H9 (cell line): ENCODE results near the gene ITIH4. TPM values are rescaled to one million over a fixed set of nuclear protein-coding genes. Genes with fewer than 3 reads are reported as not detected.

Experiments used
- DNase-seq: peaks from one replicate; pipeline ENCODE4 v3.0.0-alpha.2; 2017
- H2AFZ ChIP-seq: one replicate; pipeline ENCODE4 v1.6.1; 2013; ENCODE audit warnings: mild to moderate bottlenecking, low read length, control low read depth, moderate library complexity
- H2AK5ac ChIP-seq: 2 replicates; pipeline ENCODE4 v1.6.1; 2013; ENCODE audit warnings: low read length, control low read depth, mixed read lengths; ENCODE audit not compliant: insufficient read length
- H2BK120ac ChIP-seq: one replicate; pipeline ENCODE4 v1.6.1; 2013; ENCODE audit warnings: low read depth, mild to moderate bottlenecking, low read length, control low read depth, inconsistent platforms; ENCODE audit not compliant: poor library complexity, severe bottlenecking
- H2BK12ac ChIP-seq: 2 replicates; pipeline ENCODE4 v1.6.1; 2013; ENCODE audit warnings: low read length, control low read depth, mixed read lengths, low read depth; ENCODE audit not compliant: insufficient read length
- H2BK15ac ChIP-seq: 2 replicates; pipeline ENCODE4 v1.6.1; 2013; ENCODE audit warnings: low read depth, low read length, control low read depth
- H2BK20ac ChIP-seq: one replicate; pipeline ENCODE4 v1.6.1; 2013; ENCODE audit warnings: low read depth, mild to moderate bottlenecking, low read length, control low read depth, inconsistent platforms; ENCODE audit not compliant: poor library complexity, severe bottlenecking
- H2BK5ac ChIP-seq: 2 replicates; pipeline ENCODE4 v1.6.1; 2013; ENCODE audit warnings: low read length, control low read depth, mixed read lengths; ENCODE audit not compliant: insufficient read length
- H3K14ac ChIP-seq: 2 replicates; pipeline ENCODE4 v1.6.1; 2013; ENCODE audit warnings: low read length, control low read depth; ENCODE audit not compliant: insufficient read depth
- H3K18ac ChIP-seq: 2 replicates; pipeline ENCODE4 v1.6.1; 2013; ENCODE audit warnings: low read depth, mild to moderate bottlenecking, mixed read lengths, low read length, control low read depth; ENCODE audit not compliant: insufficient read length
- H3K23ac ChIP-seq: 2 replicates; pipeline ENCODE4 v1.6.1; 2013; ENCODE audit warnings: low read length, control low read depth, mixed read lengths, low read depth; ENCODE audit not compliant: insufficient read length
- H3K23me2 ChIP-seq: 2 replicates; pipeline ENCODE4 v1.6.1; 2013; ENCODE audit warnings: low read depth, mild to moderate bottlenecking, mixed read lengths, low read length, control low read depth; ENCODE audit not compliant: insufficient read length, poor library complexity, severe bottlenecking
- H3K27ac ChIP-seq: 2 replicates; pipeline ENCODE4 v1.5.1; 2013; ENCODE audit warnings: low read length, control low read depth, mixed read lengths, low read depth; ENCODE audit not compliant: insufficient read length
- H3K27me3 ChIP-seq: 2 replicates; pipeline ENCODE4 v1.6.1; 2013; ENCODE audit warnings: low read length, control low read depth, inconsistent platforms; ENCODE audit not compliant: insufficient read depth
- H3K4ac ChIP-seq: 2 replicates; pipeline ENCODE4 v1.6.1; 2013; ENCODE audit warnings: low read depth, mild to moderate bottlenecking, control low read depth, inconsistent platforms, low read length, moderate library complexity
- H3K4me1 ChIP-seq: 2 replicates; pipeline ENCODE4 v1.6.1; 2013; ENCODE audit warnings: low read length, control low read depth, inconsistent platforms; ENCODE audit not compliant: insufficient read depth
- H3K4me2 ChIP-seq: 2 replicates; pipeline ENCODE4 v1.6.1; 2013; ENCODE audit warnings: low read length, control low read depth, mixed read lengths; ENCODE audit not compliant: insufficient read length, insufficient read depth
- H3K56ac ChIP-seq: 2 replicates; pipeline ENCODE4 v1.6.1; 2013; ENCODE audit warnings: low read depth, mild to moderate bottlenecking, mixed read lengths, low read length, control low read depth; ENCODE audit not compliant: insufficient read length
- H3K79me1 ChIP-seq: 2 replicates; pipeline ENCODE4 v1.6.1; 2013; ENCODE audit warnings: low read depth, mild to moderate bottlenecking, moderate library complexity, low read length, control low read depth, inconsistent platforms; ENCODE audit not compliant: insufficient read depth, poor library complexity, severe bottlenecking
- H3K79me2 ChIP-seq: 2 replicates; pipeline ENCODE4 v1.6.1; 2013; ENCODE audit warnings: low read length, control low read depth, inconsistent platforms; ENCODE audit not compliant: insufficient read depth
- H3K9ac ChIP-seq: 2 replicates; pipeline ENCODE4 v1.6.1; 2013; ENCODE audit warnings: low read length, control low read depth, mixed read lengths; ENCODE audit not compliant: insufficient read length; ENCODE audit errors: extremely low read depth
- H3K9me3 ChIP-seq: one replicate; pipeline ENCODE4 v1.6.1; 2013; ENCODE audit warnings: low read depth, low read length, inconsistent platforms; ENCODE audit not compliant: control insufficient read depth
- H3T11ph ChIP-seq: one replicate; pipeline ENCODE4 v1.6.1; 2013; ENCODE audit warnings: mild to moderate bottlenecking, low read length, control low read depth, inconsistent platforms
- H4K20me1 ChIP-seq: one replicate; pipeline ENCODE4 v1.6.1; 2013; ENCODE audit not compliant: control insufficient read depth, insufficient read length, insufficient read depth
- H4K5ac ChIP-seq: 2 replicates; pipeline ENCODE4 v1.6.1; 2013; ENCODE audit warnings: low read depth, mild to moderate bottlenecking, mixed read lengths, low read length, control low read depth; ENCODE audit not compliant: insufficient read length
- H4K8ac ChIP-seq: replicated peaks from 2 replicates; pipeline ENCODE4 v1.6.1; 2013; ENCODE audit warnings: low read length, control low read depth, mixed read lengths, low read depth; ENCODE audit not compliant: insufficient read length
- H4K91ac ChIP-seq: 2 replicates; pipeline ENCODE4 v1.6.1; 2013; ENCODE audit warnings: low read depth, mild to moderate bottlenecking, moderate library complexity, mixed read lengths, low read length, control low read depth; ENCODE audit not compliant: insufficient read length
- H3K27ac Mint-ChIP-seq, 3 experiments: 2 replicates in 2 of 3; 3 replicates in 1 of 3; pipeline ENCODE4 v1.8.0; 2020 to 2021; ENCODE audit warnings: mixed read lengths in 3 of 3, mild to moderate bottlenecking in 1 of 3, moderate library complexity in 1 of 3
- H3K27me3 Mint-ChIP-seq: 2 replicates; pipeline ENCODE4 v1.8.0; 2021; ENCODE audit warnings: low read depth, mild to moderate bottlenecking, moderate library complexity, mixed read lengths
- H3K36me3 Mint-ChIP-seq, 3 experiments: 2 replicates in 2 of 3; 3 replicates in 1 of 3; pipeline ENCODE4 v1.8.0; 2020 to 2021; ENCODE audit warnings: low read depth in 3 of 3, mixed read lengths in 3 of 3; ENCODE audit not compliant: insufficient read depth in 1 of 3
- H3K4me1 Mint-ChIP-seq, 2 experiments: 2 replicates each; pipeline ENCODE4 v1.8.0; 2020; ENCODE audit warnings: mixed read lengths in 2 of 2
- H3K4me3 Mint-ChIP-seq, 2 experiments: 2 replicates in 1 of 2; 3 replicates in 1 of 2; pipeline ENCODE4 v1.8.0; 2020 to 2021; ENCODE audit warnings: mild to moderate bottlenecking in 2 of 2, mixed read lengths in 2 of 2, moderate library complexity in 1 of 2
- H3K9me3 Mint-ChIP-seq, 2 experiments: 2 replicates in 1 of 2; 3 replicates in 1 of 2; pipeline ENCODE4 v1.8.0; 2020; ENCODE audit warnings: mild to moderate bottlenecking in 2 of 2, mixed read lengths in 2 of 2, moderate library complexity in 1 of 2
- WGBS: extraction: QIAGEN DNeasy Blood & Tissue Kit; methylation state at CpG from one replicate; pipeline ENCODE4 v1.1.7; 2013; ENCODE audit warnings: missing lambda C conversion rate, low lambda C conversion rate, mixed read lengths; ENCODE audit not compliant: insufficient read length; ENCODE audit errors: extremely low coverage; 5-methylcytosine and 5-hydroxymethylcytosine counted together
- total RNA-seq: library from RNA; stranded (reverse); gene quantifications from 2 replicates; pipeline ENCODE4 v1.2.1, GENCODE V29; 2021
- TF ChIP-seq, protein P1 (sequence below): fragments of 200-600 bp; sonication (generic); conservative IDR thresholded peaks from 3 replicates; pipeline ENCODE4 v1.8.0; 2021; ENCODE audit warnings: antibody characterized with exemption, mild to moderate bottlenecking

Gene ITIH4
- total RNA-seq, 1 experiment from 2014 or later: 3.0 TPM

DNA sequence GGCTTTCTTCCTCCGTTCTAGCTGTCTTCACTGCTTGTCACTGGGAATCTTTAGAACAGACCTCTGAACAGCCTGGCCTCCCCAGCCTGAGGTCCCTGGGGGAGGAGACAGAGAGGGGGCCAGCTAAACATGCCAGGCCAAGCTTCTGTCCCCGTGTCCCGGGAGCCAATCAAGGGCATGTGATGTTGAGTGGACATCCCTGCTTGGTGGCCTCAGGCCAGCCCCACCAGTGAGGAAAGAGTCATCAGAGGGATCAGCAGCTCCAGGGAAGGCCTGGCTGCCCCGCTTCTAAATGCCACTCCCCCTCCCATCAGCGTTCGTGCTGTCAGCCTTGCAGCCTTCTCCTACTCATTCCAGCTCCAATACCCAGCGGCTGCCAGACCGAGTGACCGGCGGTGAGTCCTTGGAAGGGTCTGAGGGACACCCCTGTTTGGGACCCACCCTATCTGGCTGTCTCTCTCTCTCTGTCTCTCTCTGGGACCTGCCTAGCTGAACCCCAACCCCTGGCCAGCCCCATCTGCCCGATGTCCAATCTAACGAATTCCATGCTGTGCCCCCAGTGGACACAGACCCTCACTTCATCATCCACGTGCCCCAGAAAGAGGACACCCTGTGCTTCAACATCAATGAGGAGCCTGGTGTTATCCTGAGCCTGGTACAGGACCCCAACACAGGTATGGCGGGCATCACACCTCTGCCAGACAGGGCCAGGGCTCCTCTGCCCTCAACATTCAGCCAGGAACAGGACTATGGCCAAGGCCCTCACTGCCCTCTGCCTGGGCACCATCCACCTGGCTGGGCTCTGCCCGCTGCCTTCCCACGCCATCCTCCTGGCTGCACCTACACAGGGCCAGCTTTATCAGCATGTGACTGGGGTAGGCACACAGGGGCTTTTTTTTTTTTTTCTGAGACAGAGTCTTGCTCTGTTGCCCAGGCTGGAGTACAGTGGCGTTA, 42.5 kb downstream of the ITIH4 start:
- Histone ChIP-seq H2AK5ac (no peak overlapping the region), H3K4me2 (no peak overlapping the region), H4K91ac (no peak overlapping the region), H2BK12ac (no peak overlapping the region), H3K27me3 (no peaks in the 10 kb centered on the region), H3K4ac (no peak overlapping the region), H2BK15ac (no peak overlapping the region), H3K23me2 (no peaks in the 10 kb centered on the region), H2BK120ac (no peak overlapping the region), H4K8ac (no peak overlapping the region), H3K79me1 (no peaks in the 10 kb centered on the region), H4K20me1 (no peaks in the 10 kb centered on the region), H3T11ph (no peak overlapping the region), H2BK20ac (no peak overlapping the region), H2BK5ac (no peak overlapping the region), H4K5ac (no peak overlapping the region), H3K4me1 (no peaks in the 10 kb centered on the region), H3K23ac (no peak overlapping the region), H3K56ac (no peak overlapping the region), H3K9me3 (no peaks in the 10 kb centered on the region), H2AFZ (no peak overlapping the region), H3K27ac (no peak overlapping the region), H3K9ac (no peak overlapping the region), H3K14ac (no peak overlapping the region), H3K18ac (no peak overlapping the region), H3K79me2 (no peaks in the 10 kb centered on the region)
- no peak overlapping the region; a peak in 1 of 7 replicates for H3K27ac Mint-ChIP-seq
- no peaks in the 10 kb centered on the region; a peak in 1 of 5 replicates for H3K9me3 Mint-ChIP-seq
- no peaks in the 10 kb centered on the region for H3K4me1 Mint-ChIP-seq
- no peaks in the 10 kb centered on the region; a peak in 2 of 7 replicates for H3K36me3 Mint-ChIP-seq
- WGBS: no CpG with 5 or more reads among the region's 17 CpGs
- DNase-seq: no peak
- no peak overlapping the region for H3K4me3 Mint-ChIP-seq
- peaks cover 2% of the 10 kb centered on the region for H3K27me3 Mint-ChIP-seq
- TF ChIP-seq, protein P1, sequence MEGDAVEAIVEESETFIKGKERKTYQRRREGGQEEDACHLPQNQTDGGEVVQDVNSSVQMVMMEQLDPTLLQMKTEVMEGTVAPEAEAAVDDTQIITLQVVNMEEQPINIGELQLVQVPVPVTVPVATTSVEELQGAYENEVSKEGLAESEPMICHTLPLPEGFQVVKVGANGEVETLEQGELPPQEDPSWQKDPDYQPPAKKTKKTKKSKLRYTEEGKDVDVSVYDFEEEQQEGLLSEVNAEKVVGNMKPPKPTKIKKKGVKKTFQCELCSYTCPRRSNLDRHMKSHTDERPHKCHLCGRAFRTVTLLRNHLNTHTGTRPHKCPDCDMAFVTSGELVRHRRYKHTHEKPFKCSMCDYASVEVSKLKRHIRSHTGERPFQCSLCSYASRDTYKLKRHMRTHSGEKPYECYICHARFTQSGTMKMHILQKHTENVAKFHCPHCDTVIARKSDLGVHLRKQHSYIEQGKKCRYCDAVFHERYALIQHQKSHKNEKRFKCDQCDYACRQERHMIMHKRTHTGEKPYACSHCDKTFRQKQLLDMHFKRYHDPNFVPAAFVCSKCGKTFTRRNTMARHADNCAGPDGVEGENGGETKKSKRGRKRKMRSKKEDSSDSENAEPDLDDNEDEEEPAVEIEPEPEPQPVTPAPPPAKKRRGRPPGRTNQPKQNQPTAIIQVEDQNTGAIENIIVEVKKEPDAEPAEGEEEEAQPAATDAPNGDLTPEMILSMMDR: no peak; the same call in 2 of the 3 replicates
